ENCODE measurements around the gene SHCBP1L. TPM values are rescaled to one million over a fixed set of nuclear protein-coding genes. Genes with fewer than 3 reads are reported as not detected.

SHCBP1L gene
- total RNA-seq, 1 donor from 2014 or later = not detected

- Histone ChIP-seq H3K4me3 (no peak overlapping the region), H3K4me1 (no peaks in the 10 kb centered on the region), H3K27me3 (ENCODE audit: low read depth) (no peaks in the 10 kb centered on the region), H3K36me3 (peaks cover 100% of the 10 kb centered on the region), H3K27ac (replicated peaks) (no peak overlapping the region), H3K9me3 (replicated peaks) (no peaks in the 10 kb centered on the region)
- no peak for TF ChIP-seq CTCF (IDR thresholded peaks at IDR 0.05; ENCODE audit: borderline replicate concordance)
- no peak for DNase-seq
- intact Hi-C loops (cut with micrococcal nuclease) = no loop called here
These were observed 75.1 kb downstream of the SHCBP1L start for GRCh38 chr1:182877842-182878241.

- TF ChIP-seq CTCF (IDR thresholded peaks at IDR 0.05; ENCODE audit: borderline replicate concordance) = no peak
- intact Hi-C loops (cut with micrococcal nuclease) = no loop called here
- Histone ChIP-seq H3K27me3 (ENCODE audit: low read depth) (no peaks in the 10 kb centered on the region), H3K27ac (replicated peaks) (no peak overlapping the region), H3K4me1 (no peaks in the 10 kb centered on the region), H3K9me3 (replicated peaks) (no peaks in the 10 kb centered on the region), H3K36me3 (peaks cover 100% of the 10 kb centered on the region), H3K4me3 (no peak overlapping the region)
- DNase-seq = no peak
These were observed 75.6 kb downstream of the SHCBP1L start for GRCh38 chr1:182877331-182877730.

GRCh38 chr1:182875889-182876288 is 77.1 kb downstream of the SHCBP1L start:
- intact Hi-C loops (cut with micrococcal nuclease) = no loop called here
- H3K27ac ChIP-seq (replicated peaks) = no peak overlapping the region

GRCh38 chr1:182872881-182873280 is 80.1 kb downstream of the SHCBP1L start:
- intact Hi-C loops (cut with micrococcal nuclease) = no loop called here
- DNase-seq = no peak
- TF ChIP-seq CTCF (IDR thresholded peaks at IDR 0.05; ENCODE audit: borderline replicate concordance) = no peak
- H3K4me3 ChIP-seq = no peak overlapping the region
- no peaks in the 10 kb centered on the region for H3K9me3 ChIP-seq (replicated peaks)
- H3K4me1 ChIP-seq = no peaks in the 10 kb centered on the region
- peaks cover 100% of the 10 kb centered on the region for H3K36me3 ChIP-seq
- H3K27ac ChIP-seq (replicated peaks) = no peak overlapping the region
- H3K27me3 ChIP-seq (ENCODE audit: low read depth) = no peaks in the 10 kb centered on the region

More at GRCh38 chr1:182875889-182876288, 77.1 kb downstream of the SHCBP1L start:
- no peak for DNase-seq
- no peaks in the 10 kb centered on the region for H3K9me3 ChIP-seq (replicated peaks)
- H3K36me3 ChIP-seq = peaks cover 100% of the 10 kb centered on the region
- no peak overlapping the region for H3K4me3 ChIP-seq
- TF ChIP-seq CTCF (IDR thresholded peaks at IDR 0.05; ENCODE audit: borderline replicate concordance) = no peak
- no peaks in the 10 kb centered on the region for H3K4me1 ChIP-seq
- H3K27me3 ChIP-seq (ENCODE audit: low read depth) = no peaks in the 10 kb centered on the region

- peaks cover 100% of the 10 kb centered on the region for H3K36me3 ChIP-seq
These were observed 83.7 kb downstream of the SHCBP1L start for GRCh38 chr1:182869241-182869666.

More at GRCh38 chr1:182869241-182869666, 83.7 kb downstream of the SHCBP1L start:
- Histone ChIP-seq H3K4me3 (no peak overlapping the region), H3K9me3 (replicated peaks) (no peaks in the 10 kb centered on the region), H3K27me3 (ENCODE audit: low read depth) (no peaks in the 10 kb centered on the region), H3K27ac (replicated peaks) (no peak overlapping the region), H3K4me1 (no peaks in the 10 kb centered on the region)
- no peak for DNase-seq
- no peak for TF ChIP-seq CTCF (IDR thresholded peaks at IDR 0.05; ENCODE audit: borderline replicate concordance)
- intact Hi-C loops (cut with micrococcal nuclease) = no loop called here

Data from left ventricle myocardium inferior (tissue), 1 donor.